Loucy (cell line): ENCODE measurements around the gene ZIC1.

Experiments used
- H2AFZ ChIP-seq: fragments of 200-600 bp; sonication (generic); 2 replicates; pipeline ENCODE4 v1.6.0; 2016; ENCODE audit warnings: antibody characterized with exemption, mild to moderate bottlenecking, low read length, moderate library complexity
- H3F3A ChIP-seq: fragments of 200-600 bp; 2 replicates; pipeline ENCODE4 v1.6.0; 2016; ENCODE audit warnings: antibody characterized with exemption, low read depth, mild to moderate bottlenecking
- H3K27me3 ChIP-seq: fragments of 200-600 bp; sonication (generic); 2 replicates; pipeline ENCODE4 v1.6.1; 2014; ENCODE audit warnings: low read length, mild to moderate bottlenecking; ENCODE audit not compliant: insufficient read depth, poor library complexity, severe bottlenecking
- H3K36me3 ChIP-seq: fragments of 200-600 bp; sonication (generic); 2 replicates; pipeline ENCODE4 v1.6.1; 2016; ENCODE audit warnings: low read length; ENCODE audit not compliant: insufficient read depth
- H3K4me1 ChIP-seq: fragments of 200-600 bp; sonication (generic); 2 replicates; pipeline ENCODE4 v1.5.1; 2014; ENCODE audit warnings: low read length, mild to moderate bottlenecking; ENCODE audit not compliant: insufficient read depth, poor library complexity, severe bottlenecking
- H3K4me2 ChIP-seq: fragments of 200-600 bp; sonication (generic); 2 replicates; pipeline ENCODE4 v1.6.0; 2014; ENCODE audit warnings: antibody characterized with exemption, low read length, low read depth, mild to moderate bottlenecking; ENCODE audit not compliant: poor library complexity, severe bottlenecking
- H3K4me3 ChIP-seq: fragments of 200-600 bp; sonication (generic); 2 replicates; pipeline ENCODE4 v1.5.1; 2014; ENCODE audit warnings: low read length, mild to moderate bottlenecking, mixed read lengths; ENCODE audit not compliant: poor library complexity, severe bottlenecking
- H3K79me2 ChIP-seq: fragments of 200-600 bp; sonication (generic); 2 replicates; pipeline ENCODE4 v1.6.1; 2014; ENCODE audit warnings: low read length; ENCODE audit not compliant: insufficient read depth
- H3K9ac ChIP-seq: fragments of 200-600 bp; sonication (generic); 2 replicates; pipeline ENCODE4 v1.6.0; 2014; ENCODE audit warnings: mild to moderate bottlenecking, low read depth, low read length, moderate library complexity; ENCODE audit not compliant: poor library complexity, severe bottlenecking
- H3K9me2 ChIP-seq: fragments of 200-600 bp; sonication (generic); replicated peaks from 2 replicates; pipeline ENCODE4 v1.6.1; 2016; ENCODE audit warnings: low read depth, low read length, mixed read lengths
- H3K9me3 ChIP-seq: fragments of 200-600 bp; sonication (generic); 2 replicates; pipeline ENCODE4 v1.6.1; 2014; ENCODE audit warnings: mild to moderate bottlenecking, antibody characterized with exemption, low read length, low read depth; ENCODE audit not compliant: insufficient read depth
- H4K20me1 ChIP-seq: fragments of 200-600 bp; sonication (generic); 2 replicates; pipeline ENCODE4 v1.6.0; 2014; ENCODE audit warnings: antibody characterized with exemption, low read length, mild to moderate bottlenecking; ENCODE audit not compliant: insufficient read depth, poor library complexity, severe bottlenecking
- CTCF ChIP-seq: fragments of 200-600 bp; sonication (generic); conservative IDR thresholded peaks from 2 replicates; pipeline ENCODE4 v1.5.1; 2014; ENCODE audit warnings: mild to moderate bottlenecking, antibody characterized with exemption, low read length
- EZH2phosphoT487 ChIP-seq: fragments of 200-600 bp; IDR thresholded peaks from 2 replicates; pipeline ENCODE4 v1.6.1; 2018; ENCODE audit warnings: antibody characterized with exemption, mild to moderate bottlenecking, moderate library complexity, borderline replicate concordance

The ZIC1 gene

GRCh38 chr3:147431751-147432150 is 22.6 kb downstream of the ZIC1 start:
- H3K79me2 ChIP-seq = no peaks in the 10 kb centered on the region
- H2AFZ ChIP-seq = no peak overlapping the region
- H3F3A ChIP-seq = no peaks in the 10 kb centered on the region
- H3K9me3 ChIP-seq = no peaks in the 10 kb centered on the region
- H3K9me2 ChIP-seq = no peaks in the 10 kb centered on the region
- no peak overlapping the region for H3K9ac ChIP-seq
- no peak for TF ChIP-seq CTCF
- no peak for TF ChIP-seq EZH2phosphoT487
- H3K4me3 ChIP-seq = no peak overlapping the region
- H3K27me3 ChIP-seq = no peaks in the 10 kb centered on the region
- H3K36me3 ChIP-seq = no peaks in the 10 kb centered on the region
- H3K4me2 ChIP-seq = no peak overlapping the region
- no peaks in the 10 kb centered on the region for H4K20me1 ChIP-seq
- H3K4me1 ChIP-seq = no peaks in the 10 kb centered on the region

GRCh38 chr3:147447224-147447623 is 38.1 kb downstream of the ZIC1 start:
- Histone ChIP-seq H3K9ac (no peak overlapping the region), H3K4me1 (no peaks in the 10 kb centered on the region), H3F3A (no peaks in the 10 kb centered on the region), H3K9me2 (no peaks in the 10 kb centered on the region), H3K27me3 (no peaks in the 10 kb centered on the region), H3K9me3 (no peaks in the 10 kb centered on the region), H3K4me3 (no peak overlapping the region), H3K79me2 (no peaks in the 10 kb centered on the region), H2AFZ (no peak overlapping the region), H3K36me3 (no peaks in the 10 kb centered on the region), H3K4me2 (no peak overlapping the region), H4K20me1 (no peaks in the 10 kb centered on the region)
- TF ChIP-seq EZH2phosphoT487 (no peak), CTCF (no peak)

GRCh38 chr3:147449669-147450068 is 40.5 kb downstream of the ZIC1 start:
- no peaks in the 10 kb centered on the region for H3K36me3 ChIP-seq
- no peak overlapping the region for H3K4me2 ChIP-seq
- H3K9me2 ChIP-seq = no peaks in the 10 kb centered on the region
- no peaks in the 10 kb centered on the region for H3F3A ChIP-seq
- TF ChIP-seq CTCF (no peak), EZH2phosphoT487 (no peak)
- no peaks in the 10 kb centered on the region for H3K9me3 ChIP-seq
- H2AFZ ChIP-seq = no peak overlapping the region
- no peak overlapping the region for H3K9ac ChIP-seq
- no peaks in the 10 kb centered on the region for H3K79me2 ChIP-seq
- no peaks in the 10 kb centered on the region for H4K20me1 ChIP-seq
- no peak overlapping the region for H3K4me3 ChIP-seq
- no peaks in the 10 kb centered on the region for H3K27me3 ChIP-seq
- H3K4me1 ChIP-seq = no peaks in the 10 kb centered on the region
